NB4 (cell line): ENCODE data around the gene WDR5.

Source experiments
- CTCF ChIP-seq: IDR thresholded peaks from one replicate; pipeline ENCODE4 v1.5.1; 2012; ENCODE audit warnings: low read depth, low read length
- MAX ChIP-seq: IDR thresholded peaks from 2 replicates; pipeline ENCODE4 v1.6.1; 2011; ENCODE audit warnings: low read depth, low read length
- MYC ChIP-seq: IDR thresholded peaks from 2 replicates; pipeline ENCODE4 v1.6.1; 2011; ENCODE audit warnings: low read depth, low read length
- POLR2A ChIP-seq: IDR thresholded peaks from 2 replicates; pipeline ENCODE4 v1.6.1; 2011; ENCODE audit warnings: mild to moderate bottlenecking; ENCODE audit not compliant: insufficient read length; ENCODE audit errors: extremely low read depth

DNA sequence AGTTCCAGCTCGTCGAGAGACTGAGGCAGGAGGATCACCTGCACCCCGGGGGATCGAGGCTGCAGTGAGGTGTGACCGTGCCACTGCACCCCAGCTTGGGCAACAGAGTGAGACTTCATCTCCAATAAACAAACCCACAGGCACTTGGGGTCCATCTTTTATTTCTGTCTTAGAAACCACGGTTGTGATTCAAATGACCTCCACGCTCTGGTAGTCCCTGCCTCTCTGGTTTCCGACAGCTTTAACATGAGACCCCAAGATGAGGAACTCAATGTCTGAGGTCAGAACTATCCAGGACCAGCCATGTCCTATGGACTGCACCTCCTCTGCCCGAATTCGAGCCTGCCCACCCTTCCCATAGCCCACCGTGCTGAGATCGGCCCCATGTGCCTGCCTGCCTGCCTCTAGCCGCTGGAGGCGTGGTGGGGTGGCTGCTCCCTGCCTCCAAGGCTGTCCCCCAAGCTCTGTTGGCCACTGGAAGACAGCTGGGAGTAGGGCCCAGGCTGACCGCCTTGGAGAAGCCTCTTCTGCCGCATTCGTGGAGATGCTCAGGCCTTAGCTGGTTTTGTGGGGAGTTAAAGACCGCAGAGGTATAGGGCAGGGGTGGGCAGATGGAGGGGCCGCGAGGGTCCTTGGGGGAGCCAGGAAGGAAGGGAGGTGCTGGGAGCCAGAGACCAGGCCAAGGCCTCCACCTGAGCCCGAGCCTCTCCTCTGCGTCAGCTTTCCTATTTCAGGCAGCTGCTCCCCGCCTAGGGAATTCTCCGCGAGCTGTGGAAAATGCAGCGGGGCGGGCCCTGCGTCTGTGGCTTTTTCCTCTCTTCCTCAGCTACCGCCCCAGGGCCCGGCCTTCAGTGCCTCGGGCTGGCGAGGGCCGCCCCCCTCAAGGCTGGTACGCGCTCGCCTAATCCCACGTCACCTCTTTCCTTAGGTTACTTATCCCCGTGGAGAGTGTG, 6.9 kb upstream of the WDR5 start:
- TF ChIP-seq CTCF (no peak), POLR2A (no peak), MYC (no peak), MAX (no peak)
